Erythroblast (primary cell): ENCODE results near the gene DNER.

Source experiments
- GATA1 ChIP-seq: IDR thresholded peaks from 2 replicates; pipeline ENCODE4 v1.6.1; 2011; ENCODE audit warnings: low read depth, mild to moderate bottlenecking, control low read depth, low read length, moderate library complexity
- POLR2A ChIP-seq: IDR thresholded peaks from 2 replicates; pipeline ENCODE4 v1.6.1; 2011; ENCODE audit warnings: mild to moderate bottlenecking, low read length

- no peak for TF ChIP-seq POLR2A
- no peak for TF ChIP-seq GATA1
These were observed 132.2 kb downstream of the DNER start for GRCh38 chr2:229582151-229582550.
